Right kidney (tissue), 1 donor: ENCODE results near the gene TTC28.

Source experiments
- DNase-seq: peaks from one replicate; pipeline ENCODE4 v3.0.0-alpha.2; 2016

TTC28 gene

DNA sequence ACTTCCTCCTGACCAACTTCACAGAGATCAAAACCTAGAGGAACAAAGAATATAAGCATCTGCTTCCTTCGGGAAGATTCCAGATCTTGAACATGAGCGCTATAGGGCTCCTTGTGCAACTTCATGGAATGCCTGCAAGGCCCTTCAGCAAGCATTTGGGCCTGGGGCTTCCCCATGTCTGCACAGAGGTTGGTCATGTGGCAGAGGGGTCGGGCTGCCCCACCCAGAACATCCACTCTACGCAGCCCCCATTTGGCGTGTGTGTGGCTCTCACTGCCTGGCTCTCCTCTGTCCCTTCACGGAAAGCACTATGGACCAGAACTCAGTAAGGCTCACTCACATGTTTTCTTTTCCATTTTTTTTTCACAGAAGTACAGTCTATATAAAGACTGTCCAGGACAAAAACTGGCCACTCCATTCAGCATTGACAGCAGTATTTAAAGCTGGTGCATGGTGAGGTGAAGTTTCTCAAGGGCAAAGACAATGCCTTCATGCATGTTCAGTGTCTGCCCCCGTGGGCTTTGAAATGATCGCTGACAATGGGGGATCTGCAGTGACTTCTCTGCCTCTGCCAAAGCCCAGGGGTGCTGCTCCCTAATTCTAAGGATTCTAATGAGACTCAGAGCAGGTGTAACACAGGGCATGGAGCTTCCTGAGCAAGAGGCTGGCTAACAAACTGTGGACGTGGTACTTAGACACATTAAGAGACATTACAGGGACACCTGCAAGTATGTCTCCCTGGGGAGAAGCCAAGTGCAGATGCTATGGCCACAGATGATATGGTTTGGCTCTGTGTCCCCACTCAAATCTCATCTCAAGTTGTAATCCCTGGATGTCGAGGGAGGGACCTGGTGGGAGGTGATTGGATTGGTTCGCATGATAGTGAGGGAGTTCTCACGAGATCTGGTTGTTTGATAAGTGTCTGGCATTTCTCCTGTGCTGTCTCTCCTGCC lies 694.0 kb downstream of the TTC28 start:
- DNase-seq = no peak

DNA sequence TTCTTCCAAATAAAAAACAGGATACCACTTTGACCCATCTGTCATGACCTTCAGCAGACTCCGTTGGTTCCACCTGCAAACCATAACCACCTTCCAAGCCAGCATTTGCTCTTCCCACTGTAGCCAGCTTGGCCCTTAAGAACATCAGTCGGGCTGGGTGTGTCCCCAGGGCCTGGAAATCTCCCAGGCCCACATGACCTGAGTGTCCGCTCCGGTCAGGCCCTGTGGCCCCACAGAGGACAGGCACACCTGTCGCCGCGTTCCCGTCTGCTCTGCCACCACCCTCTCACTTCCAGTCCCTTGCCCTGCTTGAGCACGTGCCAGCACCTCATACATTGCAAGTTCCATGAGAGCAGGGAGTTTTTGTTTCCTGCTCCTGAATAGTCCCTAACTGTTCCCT lies 694.9 kb downstream of the TTC28 start:
- no peak for DNase-seq

DNA sequence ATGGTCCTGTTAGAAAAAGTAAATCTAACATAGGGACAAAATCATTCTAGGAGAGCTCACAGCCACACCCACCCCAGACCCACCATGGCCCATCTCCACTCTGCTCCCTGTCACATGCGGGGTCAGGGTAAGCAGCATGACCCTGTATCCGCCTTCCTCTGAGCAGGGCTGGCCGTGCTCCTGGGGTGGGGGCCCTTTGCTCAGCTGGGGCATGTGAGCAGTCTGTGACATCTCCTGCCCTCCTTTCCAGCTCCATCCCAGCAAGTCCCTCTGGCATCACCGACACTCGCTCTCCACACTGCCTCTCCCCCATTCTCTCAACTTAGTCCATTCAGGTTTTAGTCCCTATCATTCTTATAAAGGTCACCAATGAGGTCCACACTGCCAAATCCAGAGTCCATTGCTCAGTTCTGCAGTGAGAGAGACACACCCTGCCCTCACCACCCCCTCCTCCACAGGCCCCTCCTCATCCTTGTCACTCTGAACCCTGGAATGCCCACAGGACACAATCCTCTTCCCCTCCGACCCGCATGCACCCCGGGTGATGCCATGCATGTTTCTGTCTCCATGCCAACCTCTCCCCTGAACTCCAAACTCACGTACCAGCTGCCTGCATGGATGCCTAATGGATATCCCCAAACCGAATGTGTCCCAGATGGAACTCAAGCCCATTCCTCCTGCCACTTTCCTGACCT lies 695.5 kb downstream of the TTC28 start:
- DNase-seq = no peak

DNA sequence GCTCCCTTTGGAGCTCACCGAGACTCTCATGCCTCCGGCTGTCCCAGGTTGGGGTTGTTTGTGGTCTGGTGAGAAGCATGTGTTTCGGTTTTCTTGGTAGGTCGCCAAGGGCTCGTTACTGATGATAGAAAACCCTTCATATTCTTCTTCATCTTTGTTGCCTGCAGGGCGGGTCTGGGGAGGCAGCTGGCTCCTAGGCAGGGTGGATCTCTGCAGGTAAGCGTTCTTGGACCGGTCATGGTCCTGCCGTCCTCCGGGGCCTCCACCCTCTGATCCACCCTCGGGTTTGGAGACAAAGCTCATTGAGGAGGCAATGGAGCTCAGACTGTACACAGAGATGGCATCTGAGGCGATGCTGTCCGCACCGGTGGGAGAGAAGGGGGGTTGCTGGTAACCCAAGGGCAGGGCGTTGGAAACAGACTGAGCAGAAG lies 696.3 kb downstream of the TTC28 start:
- DNase-seq = no peak

DNA sequence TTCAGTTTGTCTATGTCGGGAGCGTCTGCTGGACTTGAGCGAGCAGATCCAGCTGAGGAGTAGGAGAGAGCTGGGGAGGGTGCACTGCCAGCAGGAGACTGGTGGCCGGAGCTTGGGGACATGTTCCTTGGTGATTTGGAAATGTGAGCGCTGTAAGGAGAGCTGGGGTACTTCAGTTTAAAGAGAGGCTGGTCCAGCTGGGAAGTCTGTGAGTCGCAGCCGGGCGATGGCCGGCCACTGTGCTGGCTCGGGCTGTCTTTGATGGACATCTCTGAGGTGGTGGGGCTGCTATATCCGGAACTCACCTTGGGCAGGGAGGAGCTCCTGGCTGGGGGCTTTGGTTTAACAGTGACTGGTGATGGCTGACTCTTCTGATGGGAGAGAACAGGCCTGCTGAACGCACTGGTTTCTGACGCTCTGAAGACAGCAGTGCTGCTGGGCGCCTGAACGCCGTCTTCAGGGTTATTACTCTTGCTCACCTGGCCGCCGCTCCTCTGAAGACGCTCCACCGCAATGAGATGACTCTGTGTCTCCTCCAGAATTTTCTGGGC lies 696.9 kb downstream of the TTC28 start:
- DNase-seq = no peak

DNA sequence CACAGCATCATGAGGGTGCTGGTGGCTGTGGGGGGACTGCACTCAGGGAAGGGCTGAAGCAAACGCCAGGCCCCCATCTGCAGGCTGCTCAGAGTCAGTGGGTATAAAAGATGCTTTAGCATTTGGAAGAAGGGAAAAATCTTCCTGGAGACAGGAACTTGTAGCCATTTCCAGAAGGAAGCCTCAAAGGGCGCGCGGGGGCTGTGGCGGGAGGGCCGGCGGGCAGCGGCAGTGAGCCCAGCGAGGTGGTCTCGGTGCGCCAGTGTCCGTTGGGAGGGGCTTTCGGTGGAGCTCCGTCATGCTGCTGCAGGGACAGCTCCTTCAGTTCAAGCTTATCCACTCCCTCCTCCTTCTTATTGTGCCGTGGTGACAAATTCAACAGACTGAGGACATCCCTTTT lies 697.5 kb downstream of the TTC28 start:
- DNase-seq = no peak

DNA sequence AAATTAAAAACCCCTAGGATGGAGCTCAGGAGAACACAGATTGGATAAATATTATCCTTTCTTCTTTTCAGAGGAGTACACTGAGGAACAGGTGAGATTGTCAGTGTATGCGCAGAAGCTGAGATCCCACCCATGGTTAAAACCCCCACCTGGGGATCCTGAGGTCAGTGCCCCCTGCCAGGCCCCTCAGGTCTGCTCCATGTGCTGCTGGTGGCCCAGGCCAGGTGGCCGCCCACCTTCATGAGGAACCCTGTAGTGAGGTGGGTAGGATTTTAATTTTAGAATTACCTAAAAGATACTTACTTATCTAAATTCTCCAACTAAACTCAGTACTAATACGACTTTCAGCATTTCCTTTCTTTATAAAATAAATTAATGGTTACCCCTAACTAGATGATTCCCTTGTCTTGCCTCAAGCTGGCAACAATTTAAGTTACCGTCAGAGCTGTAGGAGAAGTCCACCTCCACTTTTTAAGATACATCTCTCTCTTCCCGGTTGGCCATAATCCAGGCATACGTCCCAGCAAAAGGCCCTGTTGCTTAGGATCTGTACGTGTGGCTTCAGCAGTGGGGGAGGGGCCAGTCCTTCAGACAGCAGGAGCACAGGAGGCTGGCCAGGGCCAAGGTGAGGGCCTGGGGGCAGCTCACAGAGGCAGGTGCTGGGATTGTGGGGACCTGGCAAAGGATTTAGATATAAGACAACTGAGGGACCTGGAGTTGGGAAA lies 699.1 kb downstream of the TTC28 start:
- no peak for DNase-seq

DNA sequence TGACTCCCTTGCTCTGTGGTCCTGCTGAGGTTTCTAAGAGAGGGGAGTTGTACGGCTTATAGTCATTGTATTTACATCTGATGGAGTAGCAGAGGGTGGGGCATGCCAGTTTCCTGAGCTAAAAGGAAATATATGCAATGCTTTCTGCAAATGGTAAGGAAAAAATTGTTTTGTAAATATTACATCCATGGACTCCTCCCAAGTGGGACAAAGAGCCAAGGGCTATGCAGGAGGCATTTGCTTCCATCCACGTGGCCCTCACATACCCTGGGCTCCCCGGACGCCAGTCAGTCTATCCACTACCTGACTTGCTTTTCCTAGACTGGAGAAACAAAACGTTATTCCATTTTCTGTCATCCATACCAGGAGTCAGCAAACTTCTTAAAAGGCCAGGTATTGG lies 700.8 kb downstream of the TTC28 start:
- DNase-seq = no peak

DNA sequence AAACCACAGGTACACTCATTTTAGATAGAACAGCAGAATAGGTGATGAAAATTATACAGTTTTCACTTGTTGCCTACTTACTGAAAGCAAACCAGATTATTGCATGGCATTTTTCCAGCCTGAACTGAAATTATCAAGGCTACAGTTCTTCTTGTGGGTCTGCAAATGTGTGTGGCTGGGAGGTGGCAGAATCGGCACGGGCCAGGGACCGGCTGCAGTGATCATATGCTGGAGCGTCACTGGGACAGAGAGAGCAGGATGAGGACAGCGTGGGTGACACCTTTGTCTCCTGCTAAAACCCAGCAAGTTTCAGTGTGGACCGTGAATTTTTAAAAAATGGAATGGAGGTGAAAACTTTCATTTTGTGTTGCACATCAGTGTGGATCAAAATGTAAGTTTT lies 701.3 kb downstream of the TTC28 start:
- no peak for DNase-seq

DNA sequence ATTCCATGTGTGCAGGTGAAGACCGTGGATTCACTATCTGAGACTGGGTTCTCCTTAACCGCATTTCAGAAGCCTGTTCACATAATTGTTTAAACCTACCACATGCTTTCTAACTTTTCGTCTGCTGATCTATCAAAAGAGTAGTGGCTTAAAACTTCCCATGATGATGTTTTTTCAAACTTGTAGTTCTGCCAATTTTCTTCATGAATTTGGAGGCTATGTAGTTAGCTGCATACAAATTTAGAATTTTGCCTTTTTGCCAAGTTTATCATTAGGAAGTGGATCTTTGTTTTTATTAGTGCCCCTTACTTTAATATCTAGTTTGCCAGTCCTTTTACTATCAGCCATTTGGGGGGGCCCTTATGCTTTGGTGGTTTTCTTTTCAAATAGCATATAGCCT lies 703.1 kb downstream of the TTC28 start:
- no peak for DNase-seq

DNA sequence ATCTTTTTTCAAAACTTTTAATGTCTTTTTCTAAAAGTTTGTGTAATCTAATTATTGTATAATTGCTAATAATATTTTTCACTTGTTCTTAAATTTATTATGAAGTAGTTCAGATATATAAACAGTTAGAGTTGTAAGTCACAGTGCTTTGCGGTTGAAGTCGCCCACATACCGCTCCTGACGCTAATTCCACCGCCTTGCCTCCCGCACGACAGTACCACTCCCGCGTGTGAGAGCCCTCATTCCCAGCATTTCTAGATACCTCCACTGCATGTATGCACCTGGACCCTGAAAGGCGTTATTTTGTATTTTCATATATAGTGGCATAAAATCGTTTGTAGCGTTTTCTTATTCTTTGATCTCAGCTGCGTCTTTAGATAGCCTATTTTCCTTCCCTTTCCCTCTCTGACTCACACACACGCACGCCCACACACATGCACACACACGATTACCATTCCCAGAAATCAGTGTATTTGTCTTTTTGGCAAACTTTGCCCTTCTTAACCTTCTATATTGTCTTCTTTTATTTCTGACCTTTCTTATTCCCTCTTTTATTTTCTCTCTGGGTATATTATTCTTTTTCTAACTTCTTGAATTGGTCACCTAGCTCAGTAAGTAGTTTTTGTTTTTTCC lies 704.1 kb downstream of the TTC28 start:
- no peak for DNase-seq

DNA sequence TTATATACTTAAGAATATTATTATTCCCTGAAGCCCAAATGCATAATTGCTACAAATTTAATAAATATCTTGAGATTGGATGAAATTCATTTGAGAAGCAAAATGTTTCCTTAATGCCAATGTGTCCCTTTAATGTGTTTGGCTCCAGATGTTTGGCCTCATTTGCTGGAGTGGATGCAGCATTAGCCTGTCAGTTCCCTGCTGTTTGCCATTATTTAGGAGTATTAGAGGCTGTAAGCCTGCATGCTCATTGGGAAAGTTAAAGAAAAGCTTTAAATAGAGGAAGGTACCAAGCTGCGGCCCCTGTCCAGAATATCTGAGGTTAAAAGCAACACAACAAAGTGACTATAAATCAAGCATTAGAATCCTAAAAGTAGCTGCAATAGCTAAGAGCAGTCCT lies 705.8 kb downstream of the TTC28 start:
- DNase-seq = no peak

DNA sequence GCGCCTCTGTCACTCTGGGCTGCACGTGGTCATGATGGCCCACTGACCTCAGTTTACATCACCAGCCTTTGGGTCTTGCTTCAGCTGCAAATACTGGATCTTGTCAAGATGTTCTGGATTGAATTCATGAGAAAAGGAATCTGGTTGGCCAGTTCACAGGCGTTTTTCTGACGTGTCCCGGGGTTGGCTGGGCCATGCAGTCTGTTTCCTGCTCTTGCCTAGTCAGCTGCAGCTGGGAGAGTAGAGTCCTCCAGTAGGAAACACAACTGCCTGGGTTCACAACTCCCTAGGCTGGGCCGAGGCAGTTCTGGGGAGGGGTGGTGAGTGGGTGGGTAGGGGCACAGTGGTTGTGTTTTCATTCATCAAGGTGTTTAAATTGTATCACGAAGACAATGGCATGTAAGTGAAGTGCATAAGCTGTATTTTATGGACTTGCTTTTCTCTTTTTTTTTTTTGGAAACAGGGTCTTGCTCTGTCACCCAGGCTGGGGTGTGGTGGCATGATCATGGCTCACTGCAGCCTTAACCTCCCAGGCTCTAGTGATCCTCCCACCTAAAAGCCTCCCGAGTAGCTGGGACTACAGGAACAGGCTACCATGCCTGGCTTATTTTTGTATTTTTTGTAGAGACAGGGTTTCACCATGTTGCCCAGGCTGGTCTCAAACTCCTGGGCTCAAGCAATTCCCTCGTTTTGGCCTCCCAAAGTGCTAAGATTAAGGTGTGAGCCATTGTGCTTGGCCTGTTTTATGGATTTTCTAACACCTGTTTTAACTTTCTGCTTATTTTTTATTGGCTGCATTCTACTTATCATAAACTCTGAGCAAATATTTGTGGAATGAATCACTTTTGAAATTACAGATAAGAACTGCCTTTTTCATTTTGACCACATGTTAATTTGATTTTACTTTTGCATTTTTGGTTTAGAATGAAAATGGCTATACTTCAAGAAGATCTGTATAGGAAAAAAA lies 706.6 kb downstream of the TTC28 start:
- DNase-seq = no peak

DNA sequence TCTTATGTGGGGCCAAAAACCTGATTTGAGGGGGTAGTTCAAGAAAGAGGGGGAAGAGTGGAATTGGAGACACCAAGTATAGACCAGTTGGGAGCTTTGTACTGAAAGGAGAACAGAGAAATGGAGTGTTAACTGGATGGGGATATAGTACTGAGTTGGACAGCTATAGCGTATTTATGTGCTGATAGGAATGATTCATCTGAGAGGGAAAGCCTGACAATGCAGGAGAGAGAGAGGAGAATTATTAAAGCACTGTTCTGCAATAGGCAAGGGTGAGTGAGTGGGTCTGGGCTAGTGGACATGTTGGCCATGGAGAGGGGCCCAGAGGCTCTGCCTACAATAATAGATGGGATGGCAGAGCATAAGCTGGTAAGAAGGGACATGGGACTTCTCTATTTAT lies 707.7 kb downstream of the TTC28 start:
- DNase-seq = no peak

DNA sequence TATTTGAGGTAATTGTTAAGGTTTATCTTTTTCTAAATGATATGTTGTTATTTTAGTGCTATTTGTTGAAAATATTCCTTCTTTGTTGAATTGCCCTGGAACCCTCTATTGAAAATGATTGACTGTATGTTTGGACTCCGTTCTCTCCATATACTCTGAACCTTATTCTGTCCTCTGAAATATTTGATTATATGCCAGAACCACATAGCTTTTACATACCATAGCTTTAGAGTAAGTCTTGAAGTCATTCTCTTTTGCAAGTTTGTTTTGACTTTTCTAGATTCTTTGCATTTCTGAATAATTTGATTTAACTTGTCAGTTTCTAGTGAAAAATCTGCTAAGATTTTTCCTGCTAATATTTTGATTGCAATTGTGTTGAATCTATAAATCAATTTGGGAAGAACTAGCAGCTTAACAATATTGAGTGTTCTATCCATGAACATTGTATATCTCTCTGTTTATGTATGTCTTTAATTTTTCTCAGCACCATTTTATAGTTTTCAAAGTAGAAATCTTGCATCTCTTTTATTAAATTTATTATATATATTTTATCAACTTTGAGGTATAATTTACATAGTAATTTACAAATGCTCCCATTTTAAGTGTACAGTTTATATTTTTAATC lies 708.9 kb downstream of the TTC28 start:
- DNase-seq = no peak

DNA sequence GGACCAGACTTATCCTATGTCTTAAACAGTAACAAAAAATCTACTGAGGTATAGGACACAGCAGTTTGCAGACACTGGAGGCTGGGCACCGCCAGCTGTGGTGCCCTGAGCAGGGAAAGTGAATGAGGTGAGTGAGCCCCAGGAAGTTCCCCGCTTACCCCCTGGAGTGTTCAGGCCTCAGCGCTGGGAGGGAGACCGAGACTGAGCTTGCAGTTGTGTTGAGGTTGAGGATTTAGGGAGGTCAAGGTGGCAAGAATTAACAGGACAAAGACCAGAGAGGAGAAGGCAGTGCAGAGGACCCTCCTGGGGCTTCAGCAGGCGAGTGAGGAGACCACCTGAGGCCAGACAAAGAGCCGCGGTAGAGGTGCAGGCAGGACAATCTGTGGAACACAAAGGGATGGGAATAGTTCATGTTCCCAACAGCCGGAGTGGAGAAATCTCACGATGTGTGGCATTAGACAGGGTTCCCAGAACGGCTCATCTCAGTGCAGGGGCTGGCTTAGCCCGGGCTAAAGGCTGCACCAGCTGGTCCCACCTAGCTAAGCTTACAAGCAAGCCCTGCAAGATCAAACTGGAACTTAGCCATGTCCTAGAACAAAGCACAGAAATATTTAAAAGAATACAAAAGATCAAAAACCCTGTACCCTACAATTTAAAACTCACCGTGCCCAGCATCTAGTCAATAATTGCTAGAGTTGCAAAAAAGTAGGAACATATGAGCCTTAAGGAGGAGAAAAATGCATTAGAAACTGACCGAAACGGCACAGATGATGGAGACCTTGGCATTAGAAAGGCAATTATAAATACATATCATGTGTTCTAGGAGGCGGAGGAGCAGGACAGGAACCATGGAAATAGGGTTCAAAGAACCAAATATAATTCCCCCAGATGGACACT lies 713.2 kb downstream of the TTC28 start:
- no peak for DNase-seq

DNA sequence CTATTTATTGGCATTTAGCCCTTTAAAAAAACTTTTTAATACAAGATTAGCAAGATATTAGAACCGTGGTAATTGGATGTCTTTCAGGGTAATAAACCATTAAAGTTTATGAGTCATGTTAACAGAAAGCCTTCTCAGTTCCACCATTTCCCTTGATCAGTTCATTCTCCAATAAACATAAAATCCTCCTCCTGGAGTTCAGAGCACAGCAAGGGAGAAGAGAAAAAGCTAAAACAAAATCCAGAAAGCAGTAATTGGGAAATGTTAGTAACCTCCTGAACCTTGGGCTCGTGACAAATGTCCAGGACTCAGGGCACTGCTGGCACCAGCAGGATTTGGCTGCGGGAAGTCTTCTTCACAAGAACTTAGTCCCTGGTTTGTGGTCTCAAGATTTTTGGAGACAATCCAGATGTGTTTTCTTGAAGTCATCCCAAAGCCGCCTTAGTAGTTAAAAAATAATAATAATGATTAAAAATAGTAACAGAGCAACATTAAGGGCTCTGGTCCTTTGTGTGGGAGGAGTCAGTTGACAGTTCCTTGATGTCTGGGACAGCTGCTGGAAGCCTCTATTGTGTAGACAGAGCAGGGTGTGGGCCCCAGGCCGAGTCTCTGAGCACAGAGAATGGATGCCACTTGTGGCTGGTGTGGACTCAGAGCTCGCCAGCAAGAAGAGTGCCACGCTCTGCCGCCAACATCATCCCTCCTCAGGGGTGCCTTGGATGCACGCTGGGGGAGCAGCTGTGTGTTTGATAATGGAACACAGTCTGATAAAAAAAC lies 717.2 kb downstream of the TTC28 start:
- DNase-seq = peak; percentile 11

DNA sequence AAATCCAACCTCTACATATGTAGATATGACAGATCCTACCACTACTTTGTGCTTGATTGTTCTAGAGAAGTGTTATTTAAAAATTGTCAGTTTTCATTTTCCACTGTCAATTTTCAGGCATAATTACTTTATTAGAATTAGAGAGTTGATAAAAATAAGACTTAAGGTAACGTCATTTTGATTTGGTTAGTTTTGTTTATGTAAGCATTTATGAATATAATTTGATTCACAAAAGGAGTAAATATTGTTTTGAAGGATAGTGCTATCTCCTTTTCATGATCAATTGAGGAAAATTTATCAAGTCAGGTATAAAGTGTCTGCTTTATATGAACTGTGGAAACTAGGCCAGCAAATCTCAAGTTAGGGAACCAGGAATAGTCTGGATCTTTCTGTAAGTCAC lies 718.0 kb downstream of the TTC28 start:
- DNase-seq = no peak

DNA sequence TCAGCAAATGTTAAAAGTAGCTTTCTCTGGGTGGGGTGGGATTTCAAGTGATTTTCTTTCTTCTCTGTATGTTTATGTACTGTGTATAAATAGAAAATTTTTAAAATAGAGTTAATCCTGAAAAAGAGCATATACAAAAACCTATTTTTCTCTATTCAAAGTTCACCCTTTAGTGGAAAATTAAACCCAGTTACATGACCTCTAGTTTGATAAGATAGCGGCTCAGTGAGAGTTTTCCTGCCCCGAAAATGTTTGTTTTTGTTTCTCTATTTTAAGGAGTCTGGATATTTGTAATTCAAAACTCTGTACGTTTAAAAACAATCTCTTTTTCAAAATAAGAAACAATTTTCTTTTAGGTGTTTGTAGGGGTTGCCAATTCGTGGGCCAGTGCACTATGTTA lies 718.5 kb downstream of the TTC28 start:
- DNase-seq = no peak
